ENCODE results near the gene KCNC4.
A peak's percentile ranks its signal among the peaks of the same experiment; 100 is the strongest.

Gene KCNC4

GRCh38 chr1:110188035-110188618 is 22.0 kb upstream of the KCNC4 start:
- no peak for DNase-seq (ENCODE audit: low read depth in 3 of 3)

GRCh38 chr1:110189181-110189580 is 20.9 kb upstream of the KCNC4 start:
- no peak for DNase-seq (ENCODE audit: low read depth in 3 of 3)

- DNase-seq (ENCODE audit: low read depth in 3 of 3): no peak
Measured at GRCh38 chr1:110190282-110190929, 19.7 kb upstream of the KCNC4 start.

- no peak for DNase-seq (ENCODE audit: low read depth in 3 of 3)
Measured at GRCh38 chr1:110192541-110192940, 17.6 kb upstream of the KCNC4 start.

- no peak for DNase-seq (ENCODE audit: low read depth in 3 of 3)
Measured at GRCh38 chr1:110195196-110195595, 14.9 kb upstream of the KCNC4 start.

- DNase-seq (ENCODE audit: low read depth in 3 of 3): peak; percentile 26 to 39 (median 31)
Measured at GRCh38 chr1:110196917-110197765, 13.0 kb upstream of the KCNC4 start.

GRCh38 chr1:110197905-110198629 is 12.0 kb upstream of the KCNC4 start:
- DNase-seq (ENCODE audit: low read depth in 3 of 3): no peak

GRCh38 chr1:110198746-110199145 is 11.4 kb upstream of the KCNC4 start:
- no peak for DNase-seq (ENCODE audit: low read depth in 3 of 3)

GRCh38 chr1:110200190-110200589 is 9.9 kb upstream of the KCNC4 start:
- no peak for DNase-seq (ENCODE audit: low read depth in 3 of 3)

GRCh38 chr1:110200666-110201065 is 9.4 kb upstream of the KCNC4 start:
- DNase-seq (ENCODE audit: low read depth in 3 of 3): no peak

- no peak for DNase-seq (ENCODE audit: low read depth in 3 of 3)
Measured at GRCh38 chr1:110201157-110201825, 8.8 kb upstream of the KCNC4 start.

GRCh38 chr1:110203021-110203661 is 7.0 kb upstream of the KCNC4 start:
- peak; percentile 44 to 63 (median 53) for DNase-seq (ENCODE audit: low read depth in 3 of 3)

- DNase-seq (ENCODE audit: low read depth in 3 of 3): no peak
Measured at GRCh38 chr1:110205156-110205555, 5.0 kb upstream of the KCNC4 start.

- DNase-seq (ENCODE audit: low read depth in 3 of 3): no peak
Measured at GRCh38 chr1:110205591-110206155, 4.4 kb upstream of the KCNC4 start.

GRCh38 chr1:110206261-110206920 is 3.7 kb upstream of the KCNC4 start:
- no peak for DNase-seq (ENCODE audit: low read depth in 3 of 3)

GRCh38 chr1:110207831-110208230 is 2.3 kb upstream of the KCNC4 start:
- peak; percentile 52 to 71 (median 61) for DNase-seq (ENCODE audit: low read depth in 3 of 3)

- DNase-seq (ENCODE audit: low read depth in 3 of 3): no peak
Measured at GRCh38 chr1:110208916-110209645, 1.0 kb upstream of the KCNC4 start.

- peak in 2 of 3 experiments; percentile 21 to 49 for DNase-seq (ENCODE audit: low read depth in 3 of 3)
Measured at GRCh38 chr1:110210604-110211495, 736 bp downstream of the KCNC4 start.
